Retinal pigment epithelial cell (primary cell): Measurements from ENCODE around the gene ZNF470.
A peak's percentile ranks its signal among the peaks of the same experiment; 100 is the strongest.

Source experiments
- DNase-seq: peaks from one replicate; pipeline ENCODE4 v3.0.0-alpha.2; 2010; ENCODE audit warnings: low read depth
- H3K4me3 ChIP-seq: 2 replicates; pipeline ENCODE4 v1.5.1; 2011; ENCODE audit warnings: mild to moderate bottlenecking, low read length, control low read depth, moderate library complexity
- TF ChIP-seq, protein P1 (sequence below): conservative IDR thresholded peaks from 2 replicates; pipeline ENCODE4 v1.5.1; 2011; ENCODE audit warnings: low read depth, low read length, control low read depth, inconsistent platforms

ZNF470 gene

DNA sequence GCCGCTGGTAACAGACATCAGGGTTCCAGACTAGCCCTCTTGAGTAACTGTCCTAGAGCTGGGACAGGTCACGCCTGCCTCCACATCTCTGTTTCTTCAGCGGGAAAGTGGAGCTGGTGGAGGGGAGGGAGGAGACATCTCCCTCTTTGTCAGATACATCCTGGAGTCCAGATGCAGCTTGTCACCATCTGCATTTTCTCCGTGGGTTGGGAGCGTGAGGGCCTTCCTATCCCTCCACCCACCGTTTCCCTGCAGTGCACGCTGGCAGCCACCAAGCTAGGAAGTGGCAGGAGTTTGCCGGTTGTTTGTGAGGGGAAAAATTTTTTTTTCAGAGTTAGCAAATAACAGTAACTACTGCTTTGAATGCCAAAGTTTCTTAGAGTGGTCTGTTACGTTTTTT is 55.7 kb downstream of the ZNF470 start:
- H3K4me3 ChIP-seq, result no peak overlapping the region
- TF ChIP-seq, protein P1, sequence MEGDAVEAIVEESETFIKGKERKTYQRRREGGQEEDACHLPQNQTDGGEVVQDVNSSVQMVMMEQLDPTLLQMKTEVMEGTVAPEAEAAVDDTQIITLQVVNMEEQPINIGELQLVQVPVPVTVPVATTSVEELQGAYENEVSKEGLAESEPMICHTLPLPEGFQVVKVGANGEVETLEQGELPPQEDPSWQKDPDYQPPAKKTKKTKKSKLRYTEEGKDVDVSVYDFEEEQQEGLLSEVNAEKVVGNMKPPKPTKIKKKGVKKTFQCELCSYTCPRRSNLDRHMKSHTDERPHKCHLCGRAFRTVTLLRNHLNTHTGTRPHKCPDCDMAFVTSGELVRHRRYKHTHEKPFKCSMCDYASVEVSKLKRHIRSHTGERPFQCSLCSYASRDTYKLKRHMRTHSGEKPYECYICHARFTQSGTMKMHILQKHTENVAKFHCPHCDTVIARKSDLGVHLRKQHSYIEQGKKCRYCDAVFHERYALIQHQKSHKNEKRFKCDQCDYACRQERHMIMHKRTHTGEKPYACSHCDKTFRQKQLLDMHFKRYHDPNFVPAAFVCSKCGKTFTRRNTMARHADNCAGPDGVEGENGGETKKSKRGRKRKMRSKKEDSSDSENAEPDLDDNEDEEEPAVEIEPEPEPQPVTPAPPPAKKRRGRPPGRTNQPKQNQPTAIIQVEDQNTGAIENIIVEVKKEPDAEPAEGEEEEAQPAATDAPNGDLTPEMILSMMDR, result no peak
- no peak for DNase-seq

- TF ChIP-seq, protein P1, result no peak
- H3K4me3 ChIP-seq, result no peak overlapping the region
- DNase-seq, result no peak
Observed at GRCh38 chr19:56625708-56626107, 58.4 kb downstream of the ZNF470 start.

DNA sequence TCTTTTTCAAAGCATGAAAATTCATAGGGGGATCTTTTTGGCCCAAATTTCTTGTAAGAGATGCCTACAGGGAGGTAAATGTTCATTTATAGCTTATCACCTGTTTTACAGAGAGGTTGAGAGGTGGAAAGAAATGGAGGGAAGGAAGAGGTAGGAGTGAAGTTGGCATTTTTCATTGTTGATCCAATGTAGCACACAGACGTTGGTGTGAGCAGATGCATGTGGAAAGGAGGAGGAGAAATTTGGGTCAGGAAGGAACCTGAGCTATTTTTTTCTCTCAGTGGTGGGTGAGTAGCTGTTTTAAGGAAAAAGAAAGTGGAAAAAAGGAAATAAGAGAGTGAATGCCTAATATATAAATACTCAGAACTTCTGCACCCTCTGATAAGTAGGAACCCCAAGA is 65.8 kb downstream of the ZNF470 start:
- TF ChIP-seq, protein P1, result no peak
- DNase-seq, result no peak
- no peak overlapping the region for H3K4me3 ChIP-seq

DNA sequence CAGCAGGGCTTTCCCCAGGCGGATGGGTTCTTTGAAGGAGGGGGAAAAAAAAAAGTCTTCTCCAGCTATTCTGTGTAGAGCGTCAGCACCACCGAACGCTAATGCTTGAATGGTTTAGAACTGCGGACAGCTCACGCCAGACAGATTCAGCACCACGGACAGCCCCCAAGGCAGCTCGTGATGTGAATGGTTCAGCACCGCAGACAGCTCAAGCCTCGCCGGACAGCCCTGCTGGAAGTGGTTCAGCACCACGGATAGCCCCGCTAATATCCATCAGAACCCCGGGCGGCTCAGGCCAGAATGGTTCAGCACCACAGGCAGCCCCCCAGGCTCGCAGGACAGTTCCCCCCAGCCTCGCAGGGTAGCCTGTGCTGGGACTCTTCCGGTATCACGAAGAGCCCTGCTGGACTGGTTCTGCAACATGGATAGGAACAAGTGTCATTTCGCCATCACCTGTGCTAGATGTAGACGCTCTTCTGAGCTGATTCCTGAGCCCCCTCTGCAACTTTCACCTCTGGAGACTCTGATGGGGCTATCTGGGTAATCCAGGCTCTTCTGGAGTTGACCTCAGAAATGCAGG is 70.8 kb downstream of the ZNF470 start:
- TF ChIP-seq, protein P1, result no peak
- peak; percentile 45 for DNase-seq
- no peak overlapping the region for H3K4me3 ChIP-seq
